ENCODE results near the gene WDR64.

DNA sequence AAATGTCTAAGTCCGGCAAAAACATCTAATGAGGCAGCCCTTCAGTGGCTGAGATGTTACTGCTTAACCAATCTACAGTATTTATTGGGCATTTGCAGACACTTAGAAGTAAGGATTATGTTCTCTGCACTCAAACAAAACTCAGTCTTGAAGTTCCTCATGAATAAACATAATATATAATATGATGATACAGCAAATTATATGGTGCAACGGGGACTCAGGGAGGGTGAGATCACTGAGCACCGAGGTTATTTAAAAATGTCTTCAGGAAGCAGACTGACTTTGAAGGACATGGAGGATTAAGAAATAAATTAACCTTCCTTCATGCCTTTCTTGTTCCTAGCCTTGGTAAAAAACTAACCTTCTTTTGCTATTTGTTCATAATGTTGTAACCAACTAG lies 27.9 kb downstream of the WDR64 start:
- TF ChIP-seq, protein P1, sequence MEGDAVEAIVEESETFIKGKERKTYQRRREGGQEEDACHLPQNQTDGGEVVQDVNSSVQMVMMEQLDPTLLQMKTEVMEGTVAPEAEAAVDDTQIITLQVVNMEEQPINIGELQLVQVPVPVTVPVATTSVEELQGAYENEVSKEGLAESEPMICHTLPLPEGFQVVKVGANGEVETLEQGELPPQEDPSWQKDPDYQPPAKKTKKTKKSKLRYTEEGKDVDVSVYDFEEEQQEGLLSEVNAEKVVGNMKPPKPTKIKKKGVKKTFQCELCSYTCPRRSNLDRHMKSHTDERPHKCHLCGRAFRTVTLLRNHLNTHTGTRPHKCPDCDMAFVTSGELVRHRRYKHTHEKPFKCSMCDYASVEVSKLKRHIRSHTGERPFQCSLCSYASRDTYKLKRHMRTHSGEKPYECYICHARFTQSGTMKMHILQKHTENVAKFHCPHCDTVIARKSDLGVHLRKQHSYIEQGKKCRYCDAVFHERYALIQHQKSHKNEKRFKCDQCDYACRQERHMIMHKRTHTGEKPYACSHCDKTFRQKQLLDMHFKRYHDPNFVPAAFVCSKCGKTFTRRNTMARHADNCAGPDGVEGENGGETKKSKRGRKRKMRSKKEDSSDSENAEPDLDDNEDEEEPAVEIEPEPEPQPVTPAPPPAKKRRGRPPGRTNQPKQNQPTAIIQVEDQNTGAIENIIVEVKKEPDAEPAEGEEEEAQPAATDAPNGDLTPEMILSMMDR (optimal IDR thresholded peaks at IDR 0.05 in 1 of 3, IDR thresholded peaks at IDR 0.05 in 1 of 3, conservative IDR thresholded peaks at IDR 0.05 in 1 of 3; ENCODE audit: extremely low read depth in 1 of 3, insufficient read depth in 2 of 3, low read length in 3 of 3): no peak
- no peak for TF ChIP-seq EZH2 (IDR thresholded peaks at IDR 0.05; ENCODE audit: low read length)
